Muscle of leg (tissue), 9 donors: ENCODE results near the gene GLP1R. TPM values are rescaled to one million over a fixed set of nuclear protein-coding genes. Genes with fewer than 3 reads are reported as not detected.

Experiments
- polyA plus RNA-seq, 8 donors: library from polyadenylated mRNA; unstranded; fragments of 120-200 nt; gene quantifications; one replicate each; pipeline versions ENCODE4 v1.2.1 to v1.2.3, GENCODE V29; 2013; ENCODE audit warnings: inconsistent platforms in 1 of 8, low replicate concordance in 1 of 8; ENCODE audit not compliant: insufficient read length in 8 of 8, insufficient read depth in 1 of 8
- total RNA-seq: library from RNA; stranded (reverse); fragments of 120-200 nt; gene quantifications from one replicate; pipeline ENCODE4 v1.2.4, GENCODE V29; 2013

GLP1R gene
- total and polyA plus RNA-seq, 9 donors: under 0.01 to 0.08 (median 0.05) TPM; not detected in 5

Other genes starting within 250 kb of the GLP1R start
- 12.7 TPM for gene SAYSD1, start 66.4 kb downstream of the GLP1R start, total RNA-seq
- gene SAYSD1, start 66.4 kb downstream of the GLP1R start, polyA plus RNA-seq: 10 to 100 TPM; 10.1 to 12.9 (median 10.9) TPM
- 1.5 TPM for gene KCNK5, start 180.7 kb downstream of the GLP1R start, total RNA-seq
- gene KCNK5, start 180.7 kb downstream of the GLP1R start, polyA plus RNA-seq: 1 to 10 TPM in 5 of 8 donors, under 1 TPM in 3; 0.71 to 2.7 (median 1.3) TPM